A549 (cell line): ENCODE results near the gene CSF3. TPM values are rescaled to one million over a fixed set of nuclear protein-coding genes. Genes with fewer than 3 reads are reported as not detected.

Experiments
- ATAC-seq, 2 experiments: fragments of 200-7000 bp in 1 of 2; fragments of >200 bp in 1 of 2; cut with Nextera tagmentation in 1 of 2; cut with Tn5 transposase in 1 of 2; 3 replicates each; pipeline versions ENCODE4 v1.8.0 to v1.9.1; 2018 to 2020; ENCODE audit warnings: mild to moderate bottlenecking in 1 of 2, moderate library complexity in 1 of 2
- CTCF ChIA-PET: fragments of 300-600 bp; sonication (Branson Sonifier 250); formaldehyde crosslinking; extraction: SDS; loops from one replicate; lab custom pipeline; 2021; ENCODE audit warnings: antibody characterized with exemption, inconsistent platforms; lab: Yijun Ruan, JAX
- POLR2A ChIA-PET: fragments of 350-600 bp; formaldehyde crosslinking; extraction: SDS; loops from one replicate; lab custom pipeline; 2021; ENCODE audit warnings: antibody characterized with exemption, inconsistent platforms; lab: Yijun Ruan, JAX
- DNase-seq, 2 experiments: peaks; one replicate each; pipeline versions ENCODE4 v3.0.0 to v3.0.0-alpha.2; 2011 to 2016; ENCODE audit warnings: low read depth in 1 of 2, low spot score in 1 of 2
- FAIRE-seq: peaks from 2 replicates; lab custom pipeline; 2011; peaks lifted over from hg19 to GRCh38; lab: Jason Lieb, UNC
- H3K27ac ChIP-seq, 2 experiments: fragments of >200 bp; sonication (Bioruptor Twin); formaldehyde crosslinking; 3 replicates each; pipeline ENCODE4 v1.5.1; 2016 to 2017
- H3K4me1 ChIP-seq: fragments of >200 bp; sonication (Bioruptor Twin); formaldehyde crosslinking; 3 replicates; pipeline ENCODE4 v1.6.1; 2016
- H3K4me2 ChIP-seq: fragments of >200 bp; sonication (Bioruptor Twin); formaldehyde crosslinking; 3 replicates; pipeline ENCODE4 v1.6.1; 2016
- H3K4me3 ChIP-seq: fragments of >200 bp; sonication (Bioruptor Twin); formaldehyde crosslinking; 3 replicates; pipeline ENCODE4 v1.5.1; 2016
- H3K9me3 ChIP-seq: fragments of >200 bp; sonication (Bioruptor Twin); formaldehyde crosslinking; 3 replicates; pipeline ENCODE4 v1.6.1; 2016
- CEBPB ChIP-seq, 2 experiments: fragments of >200 bp in 1 of 2; sonication (Bioruptor Twin) in 1 of 2; formaldehyde crosslinking in 1 of 2; IDR thresholded peaks; 2 replicates each; pipeline ENCODE4 v1.6.1; 2012 to 2016
- CHD2 ChIP-seq: fragments of 150-350 bp; IDR thresholded peaks from 2 replicates; pipeline ENCODE4 v1.6.1; 2014; ENCODE audit warnings: low read length; ENCODE audit not compliant: partially characterized antibody
- EHF ChIP-seq: fragments of 250-450 bp; sonication (Bioruptor Pico); IDR thresholded peaks from 2 replicates; pipeline ENCODE4 v1.5.0; 2020; ENCODE audit warnings: mild to moderate bottlenecking
- FOSB ChIP-seq: fragments of 250-450 bp; sonication (Bioruptor Pico); IDR thresholded peaks from 2 replicates; pipeline ENCODE4 v1.5.0; 2020; ENCODE audit warnings: mild to moderate bottlenecking, moderate library complexity
- HOXB13 ChIP-seq: fragments of 250-450 bp; sonication (Bioruptor Pico); IDR thresholded peaks from 2 replicates; pipeline ENCODE4 v1.5.0; 2020; ENCODE audit warnings: low read depth, mild to moderate bottlenecking, moderate library complexity
- HOXB5 ChIP-seq: fragments of 250-450 bp; sonication (Bioruptor Pico); IDR thresholded peaks from 2 replicates; pipeline ENCODE4 v1.5.0; 2020; ENCODE audit warnings: mild to moderate bottlenecking, moderate library complexity
- JUNB ChIP-seq: fragments of >200 bp; sonication (Bioruptor Twin); formaldehyde crosslinking; IDR thresholded peaks from 2 replicates; pipeline ENCODE4 v1.6.1; 2016
- MAFK ChIP-seq: fragments of 450-650 bp; IDR thresholded peaks from 2 replicates; pipeline ENCODE4 v1.6.1; 2014; ENCODE audit not compliant: partially characterized antibody
- NFE2L2 ChIP-seq: fragments of 150-350 bp; conservative IDR thresholded peaks from 2 replicates; pipeline ENCODE4 v1.6.1; 2014; ENCODE audit warnings: low read length
- PHF8 ChIP-seq: fragments of 200-600 bp; sonication (generic); IDR thresholded peaks from 2 replicates; pipeline ENCODE4 v1.6.1; 2016; ENCODE audit warnings: low read depth, mild to moderate bottlenecking, antibody characterized with exemption, moderate library complexity, borderline replicate concordance
- POLR2A ChIP-seq: IDR thresholded peaks from 2 replicates; pipeline ENCODE4 v1.6.1; 2012; ENCODE audit warnings: mild to moderate bottlenecking, low read length
- RAD21 ChIP-seq, 2 experiments: fragments of >200 bp in 1 of 2; sonication (Bioruptor Twin) in 1 of 2; formaldehyde crosslinking in 1 of 2; IDR thresholded peaks in 1 of 2; conservative IDR thresholded peaks in 1 of 2; 2 replicates in 1 of 2; 3 replicates in 1 of 2; pipeline ENCODE4 v1.6.1; 2012 to 2018; ENCODE audit warnings: inconsistent platforms in 1 of 2
- SMC3 ChIP-seq: fragments of >200 bp; sonication (Bioruptor Twin); formaldehyde crosslinking; IDR thresholded peaks from 3 replicates; pipeline ENCODE4 v1.6.1; 2018; ENCODE audit warnings: inconsistent platforms
- SREBF2 ChIP-seq: fragments of 450-650 bp; IDR thresholded peaks from 2 replicates; pipeline ENCODE4 v1.6.1; 2014; ENCODE audit warnings: mild to moderate bottlenecking, moderate library complexity
- TFCP2L1 ChIP-seq: fragments of 250-450 bp; sonication (Bioruptor Pico); IDR thresholded peaks from 2 replicates; pipeline ENCODE4 v1.5.0; 2021; ENCODE audit warnings: mild to moderate bottlenecking
- WGBS: methylation state at CpG from one replicate; pipeline ENCODE4 v1.1.6; 2017; ENCODE audit errors: missing lambda C conversion rate; 5-methylcytosine and 5-hydroxymethylcytosine counted together
- polyA plus RNA-seq, 4 experiments: library from polyadenylated mRNA; depleted of rRNA in 3 of 4; stranded (reverse); fragments of >200 nt; fragmentation: RNase III in 1 of 4; extraction: RNeasy Plus Mini Kit Qiagen cat#74134 plus additional on column Dnase treatment in 1 of 4; gene quantifications; 2 replicates in 3 of 4; 3 replicates in 1 of 4; pipeline ENCODE4 v1.2.3, GENCODE V29; 2011 to 2017
- TF ChIP-seq, protein P1 (sequence below): fragments of 450-650 bp; IDR thresholded peaks from 2 replicates; pipeline ENCODE4 v1.6.1; 2014; ENCODE audit warnings: antibody characterized with exemption
- TF ChIP-seq, protein P2 (sequence below): IDR thresholded peaks from 2 replicates; pipeline ENCODE4 v1.6.1; 2012

CSF3 gene
- polyA plus RNA-seq, 2 of the 4 experiments (the other 2 are of a cell fraction) = not detected

DNA sequence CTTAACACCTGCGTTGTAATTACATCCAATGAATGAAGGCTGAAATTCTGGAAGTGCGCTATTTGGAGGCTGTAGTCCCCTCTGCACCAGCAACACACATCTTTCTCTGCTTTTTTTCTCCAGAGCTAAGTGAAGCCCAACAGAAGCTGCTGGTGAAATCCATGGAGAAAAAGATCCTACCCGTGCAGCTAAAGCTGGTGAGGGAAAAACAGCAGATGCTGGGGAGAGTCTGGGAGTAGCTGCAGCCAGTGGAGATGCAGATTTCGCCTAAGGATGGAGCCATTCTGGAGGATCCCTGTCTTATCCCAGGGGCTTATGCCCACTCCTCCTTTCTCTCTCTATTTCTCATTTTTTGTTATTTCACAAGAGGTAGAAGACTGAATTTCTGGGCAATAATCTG, 39.4 kb upstream of the CSF3 start:
- Histone ChIP-seq H3K9me3 (no peaks in the 10 kb centered on the region), H3K4me2 (no peak overlapping the region), H3K27ac (no peak overlapping the region), H3K4me1 (peaks cover 8% of the 10 kb centered on the region; the same call in 2 of the 3 replicates), H3K4me3 (no peak overlapping the region)
- no peak for ATAC-seq
- TF ChIP-seq, protein P1, sequence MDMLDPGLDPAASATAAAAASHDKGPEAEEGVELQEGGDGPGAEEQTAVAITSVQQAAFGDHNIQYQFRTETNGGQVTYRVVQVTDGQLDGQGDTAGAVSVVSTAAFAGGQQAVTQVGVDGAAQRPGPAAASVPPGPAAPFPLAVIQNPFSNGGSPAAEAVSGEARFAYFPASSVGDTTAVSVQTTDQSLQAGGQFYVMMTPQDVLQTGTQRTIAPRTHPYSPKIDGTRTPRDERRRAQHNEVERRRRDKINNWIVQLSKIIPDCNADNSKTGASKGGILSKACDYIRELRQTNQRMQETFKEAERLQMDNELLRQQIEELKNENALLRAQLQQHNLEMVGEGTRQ = no peak
- TF ChIP-seq, protein P2, sequence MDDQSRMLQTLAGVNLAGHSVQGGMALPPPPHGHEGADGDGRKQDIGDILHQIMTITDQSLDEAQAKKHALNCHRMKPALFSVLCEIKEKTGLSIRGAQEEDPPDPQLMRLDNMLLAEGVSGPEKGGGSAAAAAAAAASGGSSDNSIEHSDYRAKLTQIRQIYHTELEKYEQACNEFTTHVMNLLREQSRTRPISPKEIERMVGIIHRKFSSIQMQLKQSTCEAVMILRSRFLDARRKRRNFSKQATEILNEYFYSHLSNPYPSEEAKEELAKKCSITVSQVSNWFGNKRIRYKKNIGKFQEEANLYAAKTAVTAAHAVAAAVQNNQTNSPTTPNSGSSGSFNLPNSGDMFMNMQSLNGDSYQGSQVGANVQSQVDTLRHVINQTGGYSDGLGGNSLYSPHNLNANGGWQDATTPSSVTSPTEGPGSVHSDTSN = no peak
- TF ChIP-seq EHF (CRISPR knock-in tag) (no peak), HOXB13 (CRISPR knock-in tag) (no peak), HOXB5 (CRISPR knock-in tag) (no peak), FOSB (CRISPR knock-in tag) (no peak), POLR2A (no peak), RAD21 (conservative IDR thresholded peaks at IDR 0.05 in 1 of 2, IDR thresholded peaks at IDR 0.05 in 1 of 2) (no peak), TFCP2L1 (CRISPR knock-in tag) (no peak), NFE2L2 (no peak), SREBF2 (no peak), CHD2 (no peak)
- no peak for FAIRE-seq
- ChIA-PET CTCF (interaction anchor here (0.6 to 19.9 kb wide), 10 partner anchors 14 to 1703 kb away, joined by 3 to 405 read pairs (median 3); partner anchors contain the start of gene GSDMA), POLR2A (interaction anchor here (0.5 kb wide), 1 partner anchor 8 kb away, joined by 3 read pairs; no protein-coding TSS in a partner anchor)
- DNase-seq = no peak
- WGBS = 48% methylated on average over 4 of the region's 4 CpGs

DNA sequence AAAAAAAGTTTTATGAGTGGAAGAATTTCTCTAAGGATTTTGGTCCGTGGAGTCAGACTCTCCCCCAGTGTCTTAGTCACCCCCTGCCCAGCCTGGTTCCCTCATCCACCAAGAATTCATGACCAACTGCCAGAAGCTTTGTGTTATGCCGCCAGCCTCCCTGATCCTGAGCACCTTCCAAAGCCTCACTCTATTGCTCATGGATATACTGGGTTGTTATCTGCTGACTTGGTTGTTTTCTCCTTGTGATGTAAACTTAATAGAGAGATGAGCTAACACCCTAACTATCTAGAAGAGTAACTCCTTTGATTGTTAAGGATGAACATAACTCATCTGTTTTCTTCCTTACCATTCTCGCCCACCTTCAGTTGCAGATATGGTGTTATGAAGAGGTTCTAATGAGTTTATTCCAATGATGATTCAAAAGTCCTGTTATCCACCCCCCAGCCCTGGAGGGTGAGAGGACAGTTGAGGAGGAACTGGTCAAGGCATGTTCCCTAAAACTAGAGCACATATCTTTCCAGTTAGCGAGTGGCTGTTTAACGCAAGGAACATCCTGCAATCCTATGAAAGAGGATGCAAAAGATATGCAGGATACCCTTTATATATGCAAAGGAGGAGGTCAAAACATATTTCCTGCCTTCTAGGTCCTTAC, 36.1 kb upstream of the CSF3 start:
- H3K4me1 ChIP-seq = peaks cover 20% of the 10 kb centered on the region
- DNase-seq (peak in 1 of 2 experiments; percentile 23), ATAC-seq (no peak), FAIRE-seq (no peak)
- ChIA-PET POLR2A (interaction anchor here (0.6 to 2.0 kb wide), 4 partner anchors 39 to 850 kb away, joined by 3 to 12 read pairs (median 5); partner anchors contain the start of gene MED24), CTCF (interaction anchor here (0.7 to 19.9 kb wide), 24 partner anchors 8 to 772 kb away, joined by 3 to 405 read pairs (median 8); partner anchors contain the start of genes CSF3 and GSDMA)
- peak overlapping the region; percentile 86; the same call in 2 of the 3 replicates for H3K4me2 ChIP-seq
- H3K9me3 ChIP-seq = no peaks in the 10 kb centered on the region
- 75% methylated on average over 5 of the region's 5 CpGs for WGBS
- TF ChIP-seq MAFK (peak; percentile 93), JUNB (no peak)
- H3K4me3 ChIP-seq = no peak overlapping the region
- H3K27ac ChIP-seq = no peak overlapping the region

DNA sequence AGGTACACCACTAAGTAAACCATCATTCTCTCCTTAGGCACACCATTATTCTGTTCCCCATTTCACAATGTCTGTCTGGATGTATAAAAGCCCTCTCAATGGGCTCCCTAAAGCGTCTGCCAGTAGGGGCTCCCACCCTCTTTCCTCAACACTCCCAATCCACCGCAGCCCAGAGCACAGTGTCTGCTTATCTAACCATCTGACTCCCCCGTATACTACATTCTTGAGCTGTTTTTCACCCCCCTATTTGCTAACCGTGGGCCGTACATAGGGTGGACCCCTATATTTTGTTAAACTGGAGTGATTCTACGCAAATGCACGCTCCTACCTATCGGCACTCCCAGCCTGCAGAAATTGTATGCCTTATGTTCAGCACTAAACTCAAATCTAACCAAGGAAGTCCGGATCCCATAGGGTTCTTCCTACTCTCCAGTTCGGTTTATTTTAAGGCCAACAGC, 35.3 kb upstream of the CSF3 start:
- CTCF ChIA-PET = interaction anchor here (0.9 to 19.9 kb wide), 40 partner anchors 9 to 432 kb away, joined by 3 to 405 read pairs (median 5); partner anchors contain the start of genes CSF3, GSDMA, MIEN1 and WIPF2
- TF ChIP-seq SMC3 (no peak), CEBPB (IDR thresholded peaks at IDR 0.05) (peak in 1 of 2 experiments; percentile 55; a peak in 1 of 4 replicates), PHF8 (peak; percentile 31; the same call in 1 of the 2 replicates), EHF (CRISPR knock-in tag) (no peak)
- TF ChIP-seq, all 56 proteins: peak for 2
- peak; percentile 68 to 73 for ATAC-seq
- POLR2A ChIA-PET = interaction anchor here (0.6 to 2.1 kb wide), 37 partner anchors 8 to 361 kb away, joined by 3 to 43 read pairs (median 5); partner anchors contain the start of genes CASC3, GSDMA, MED24 and MIEN1
- no peak for FAIRE-seq
- H3K27ac ChIP-seq = peak overlapping the region; percentile 74 to 81
- H3K9me3 ChIP-seq = no peaks in the 10 kb centered on the region
- WGBS = 5% methylated on average over 10 of the region's 10 CpGs
- peaks cover 20% of the 10 kb centered on the region for H3K4me1 ChIP-seq
- peak; percentile 48 to 56 for DNase-seq
- H3K4me2 ChIP-seq = peak overlapping the region; percentile 86
- H3K4me3 ChIP-seq = peak overlapping the region; percentile 89
